ENCODE results near the gene PACSIN1.

GRCh38 chr6:34493344-34493743, 27.5 kb downstream of the PACSIN1 start:
- TF ChIP-seq CTCF (conservative IDR thresholded peaks at IDR 0.05; ENCODE audit: low read length) (no peak), EZH2phosphoT487 (IDR thresholded peaks at IDR 0.05; ENCODE audit: borderline replicate concordance, low read depth, low read length) (no peak)

Data from OCI-LY7 (cell line).